Measurements from ENCODE around the gene RAE1. TPM values are rescaled to one million over a fixed set of nuclear protein-coding genes. Genes with fewer than 3 reads are reported as not detected.

Gene RAE1
- total RNA-seq, 1 experiment from 2014 or later: 46.3 TPM

GRCh38 chr20:57400231-57400701, 49.2 kb downstream of the RAE1 start:
- Histone ChIP-seq H3K36me3 (ENCODE audit: control insufficient read depth in 1 of 2, insufficient read depth in 2 of 2, low read length in 2 of 2) (peaks cover 11 to 28% of the 10 kb centered on the region in 2 experiments), H3K9me2 (ENCODE audit: insufficient read depth) (no peaks in the 10 kb centered on the region), H3K9me3 (ENCODE audit: control insufficient read depth in 1 of 2, insufficient read depth in 1 of 2, low read depth in 1 of 2, low read length in 2 of 2) (no peaks in the 10 kb centered on the region), H2AFZ (ENCODE audit: low read depth, low read length, poor library complexity, severe bottlenecking) (no peak overlapping the region), H3K27ac (ENCODE audit: low read depth, low read length) (no peak overlapping the region), H3K4me3 (replicated peaks in 1 of 2; ENCODE audit: low read depth in 1 of 2, low read length in 2 of 2) (no peak overlapping the region), H3K9ac (ENCODE audit: low read length) (no peak overlapping the region), H3K79me2 (ENCODE audit: insufficient read depth, low read length) (peaks cover 49% of the 10 kb centered on the region; the same call in 1 of the 2 replicates), H3K27me3 (ENCODE audit: insufficient read depth, low read length) (no peaks in the 10 kb centered on the region), H4K20me1 (ENCODE audit: insufficient read depth) (no peaks in the 10 kb centered on the region), H3K4me1 (ENCODE audit: control insufficient read depth in 1 of 2, insufficient read depth in 2 of 2, low read length in 2 of 2) (no peaks in the 10 kb centered on the region), H3K4me2 (ENCODE audit: low read length) (no peak overlapping the region)
- intact Hi-C loops (cut with micrococcal nuclease): no loop called here
- CTCF ChIA-PET: no interaction called here
- POLR2A ChIA-PET: no interaction called here
- ATAC-seq (no peak), DNase-seq (ENCODE audit: low read depth, low spot score) (no peak)
- TF ChIP-seq ZNF274 (IDR thresholded peaks at IDR 0.05; ENCODE audit: low read depth, low read length) (no peak), ATF3 (IDR thresholded peaks at IDR 0.05) (no peak), CEBPB (IDR thresholded peaks at IDR 0.05; ENCODE audit: low read depth) (no peak), CTCF (IDR thresholded peaks at IDR 0.05 in 2 of 3, conservative IDR thresholded peaks at IDR 0.05 in 1 of 3; ENCODE audit: borderline replicate concordance in 1 of 3, insufficient read depth in 1 of 3, low read depth in 2 of 3, low read length in 2 of 3) (no peak), POLR2A (IDR thresholded peaks at IDR 0.05; ENCODE audit: borderline replicate concordance, extremely low read depth, insufficient read depth, insufficient read length) (no peak), POLR2AphosphoS5 (IDR thresholded peaks at IDR 0.05; ENCODE audit: low read depth, low read length) (no peak), SRF (IDR thresholded peaks at IDR 0.05; ENCODE audit: low read depth) (no peak), SP1 (IDR thresholded peaks at IDR 0.05; ENCODE audit: low read depth) (no peak), RAD21 (IDR thresholded peaks at IDR 0.05; ENCODE audit: low read depth) (no peak), TCF7L2 (IDR thresholded peaks at IDR 0.05; ENCODE audit: borderline replicate concordance, extremely low read depth, insufficient read depth, insufficient read length) (no peak), REST (IDR thresholded peaks at IDR 0.05; ENCODE audit: low read depth) (no peak), ZFX (IDR thresholded peaks at IDR 0.05) (no peak), EGR1 (IDR thresholded peaks at IDR 0.05; ENCODE audit: low read depth) (no peak), ZBTB33 (IDR thresholded peaks at IDR 0.05; ENCODE audit: extremely low read depth, insufficient replicate concordance, low read length) (no peak), JUND (IDR thresholded peaks at IDR 0.05) (no peak), CBX3 (IDR thresholded peaks at IDR 0.05; ENCODE audit: low read depth) (no peak), ELF1 (IDR thresholded peaks at IDR 0.05; ENCODE audit: borderline replicate concordance, low read depth) (no peak)
- no TSS peak for BruUV-seq (replicated peaks)
- RAD21 ChIA-PET (ENCODE audit: low non-redundant PET in 1 of 2, low total read pairs in 2 of 2, uncharacterized antibody in 2 of 2, unreplicated experiment in 2 of 2): no interaction called here

Data from HCT116 (cell line).